ENCODE data around the gene SHE.
"Not testable (repeated sequence)": the region's sequence is repeated elsewhere in the genome, so short reads cannot be mapped to it uniquely, and the experiment has no call there.

SHE gene

GRCh38 chr1:154512760-154513159 lies 10.5 kb upstream of the SHE start:
- no peak for DNase-seq

GRCh38 chr1:154503898-154504297 lies 1.7 kb upstream of the SHE start:
- DNase-seq = no peak

GRCh38 chr1:154502744-154503115 lies 518 bp upstream of the SHE start:
- no peak for DNase-seq

GRCh38 chr1:154501423-154502065 lies 668 bp downstream of the SHE start:
- no peak for DNase-seq

DNA sequence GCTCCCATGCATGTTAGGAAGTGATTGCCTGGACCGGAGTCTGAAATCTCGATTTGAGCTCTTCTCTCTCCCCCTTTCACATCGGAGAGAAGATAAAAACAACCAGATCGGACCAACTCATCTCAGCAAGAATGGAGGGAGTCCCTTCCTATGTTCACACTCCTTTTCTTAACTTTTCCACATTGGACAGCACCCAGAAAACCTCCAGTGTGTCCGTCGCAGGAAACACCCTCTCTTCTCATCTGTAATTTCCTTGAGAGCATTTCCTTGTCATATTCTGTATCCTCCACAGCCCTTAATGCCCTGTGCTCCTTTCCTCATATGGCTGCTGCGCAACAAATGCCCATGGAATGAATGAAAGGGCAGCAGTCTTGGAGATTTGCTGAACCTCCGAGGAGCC lies 1.7 kb downstream of the SHE start:
- no peak for DNase-seq

DNA sequence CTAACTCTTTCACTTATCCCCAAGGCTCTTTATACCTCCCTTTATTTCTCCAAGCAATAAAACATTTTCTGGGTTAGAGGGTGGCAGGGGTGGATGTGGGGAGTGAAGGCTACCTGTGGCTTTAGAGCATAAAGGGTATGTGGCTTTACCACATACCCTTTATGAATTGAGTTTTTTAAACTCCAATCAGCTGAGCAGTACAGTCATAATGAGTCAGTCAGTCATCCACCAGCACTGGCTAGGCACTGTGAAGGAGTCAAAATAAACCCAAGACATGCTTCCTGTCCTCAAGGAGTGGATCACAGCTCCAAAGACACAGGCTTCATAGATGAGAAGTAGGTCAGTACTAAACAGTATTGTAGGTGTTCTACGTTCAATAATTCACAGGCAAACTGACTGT lies 2.8 kb downstream of the SHE start:
- DNase-seq = no peak

GRCh38 chr1:154497026-154497806 lies 5.0 kb downstream of the SHE start:
- DNase-seq = no peak

DNA sequence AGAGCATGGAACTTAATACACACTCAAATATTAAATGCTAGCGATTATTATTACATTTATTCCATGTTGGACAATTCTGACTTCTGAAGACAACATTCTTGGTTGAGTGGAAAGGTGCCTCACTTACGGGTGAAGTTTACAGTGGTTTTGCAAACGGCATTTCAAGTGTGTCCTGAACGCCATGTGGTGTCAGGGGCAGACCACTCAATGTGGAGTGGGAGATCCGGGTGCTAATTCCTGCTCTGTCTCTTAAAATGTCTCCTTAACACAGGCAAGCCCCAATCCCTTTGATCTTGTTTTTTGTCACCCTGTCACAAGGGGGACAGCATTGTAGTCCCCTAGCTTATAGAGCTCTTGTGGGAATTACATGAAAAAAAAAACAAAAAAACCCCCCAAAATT lies 5.8 kb downstream of the SHE start:
- no peak for DNase-seq

GRCh38 chr1:154495496-154496273 lies 6.5 kb downstream of the SHE start:
- no peak for DNase-seq

- no peak for DNase-seq
Observed at GRCh38 chr1:154493276-154493675, 8.9 kb downstream of the SHE start.

DNA sequence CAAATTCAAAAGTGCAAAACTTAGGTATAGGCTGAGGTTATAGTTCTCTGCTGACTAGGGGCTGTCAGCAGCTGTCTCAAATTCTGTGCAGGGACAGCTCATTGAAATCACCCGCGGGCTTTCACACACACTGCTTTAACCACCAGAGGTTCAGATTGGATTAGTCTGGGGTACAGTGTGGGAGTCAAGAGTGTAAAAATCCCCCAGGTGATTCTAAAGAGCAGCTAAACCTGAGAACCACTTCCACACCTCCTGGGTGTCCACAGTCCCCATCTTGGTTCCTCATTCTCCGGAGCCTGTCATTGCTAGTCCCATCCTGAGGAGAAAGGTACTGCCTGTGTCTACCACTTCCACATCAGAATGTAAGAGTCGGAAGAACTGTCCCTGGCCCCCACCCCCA lies 10.1 kb downstream of the SHE start:
- no peak for DNase-seq

GRCh38 chr1:154490317-154490716 lies 11.9 kb downstream of the SHE start:
- DNase-seq = no peak

GRCh38 chr1:154489695-154490274 lies 12.4 kb downstream of the SHE start:
- no peak for DNase-seq

DNA sequence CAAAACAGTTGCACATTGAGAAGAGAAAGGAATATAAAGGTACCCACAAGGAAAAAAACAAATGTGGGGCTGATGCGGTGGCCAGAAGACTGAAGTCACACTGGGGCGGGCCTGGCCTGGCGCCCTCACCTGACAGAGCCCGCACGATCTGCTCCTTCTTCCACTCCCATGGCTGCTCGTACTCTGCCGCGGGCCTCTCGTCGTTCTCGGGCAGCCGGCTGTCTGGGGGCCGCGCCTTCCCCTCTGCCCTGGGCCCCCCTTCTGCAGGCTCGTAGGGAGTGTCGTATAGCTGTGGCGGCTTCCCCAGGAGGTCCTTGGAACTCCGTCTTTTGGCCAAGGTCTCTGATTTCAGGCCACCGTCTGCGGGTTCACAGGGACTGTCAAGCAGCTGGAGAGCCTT lies 13.3 kb downstream of the SHE start:
- no peak for DNase-seq

DNA sequence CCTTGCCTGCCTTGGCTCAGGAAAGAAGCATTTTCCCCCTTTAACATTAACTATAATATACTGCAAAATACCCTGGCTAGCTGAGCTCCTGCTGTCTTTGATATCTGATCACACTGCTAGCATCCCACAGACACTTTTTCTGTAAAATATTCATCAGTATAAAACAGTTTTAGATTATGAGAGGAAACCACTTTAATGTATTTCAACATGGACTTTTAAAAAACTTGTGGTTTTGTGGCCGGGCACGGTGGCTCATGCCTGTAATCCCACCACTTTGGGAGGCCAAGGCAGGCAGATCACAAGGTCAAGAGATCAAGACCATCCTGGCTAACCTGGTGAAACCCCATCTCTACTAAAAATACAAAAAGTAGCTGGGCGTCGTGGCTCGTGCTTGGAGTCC lies 15.5 kb downstream of the SHE start:
- DNase-seq = not testable (repeated sequence)

GRCh38 chr1:154485910-154486496 lies 16.2 kb downstream of the SHE start:
- DNase-seq = no peak

DNA sequence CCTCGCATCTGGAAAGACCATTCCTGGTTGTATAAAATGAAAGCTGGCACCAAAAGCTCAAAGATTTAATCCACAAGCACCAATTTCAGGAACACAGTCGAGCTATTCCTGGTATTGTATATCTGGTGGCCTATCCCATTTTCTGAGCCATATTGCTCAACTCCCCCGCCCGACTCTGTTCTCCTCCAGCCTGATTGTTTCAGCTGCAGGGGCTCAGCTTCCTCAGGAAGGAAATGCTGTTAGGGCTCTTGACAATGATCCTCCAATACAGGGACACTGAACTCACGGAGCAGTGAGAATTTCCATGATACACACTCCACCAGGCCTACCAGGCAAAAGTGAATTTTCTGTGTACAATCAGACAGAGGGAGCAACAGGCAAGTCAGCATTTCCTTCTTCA lies 17.1 kb downstream of the SHE start:
- DNase-seq = no peak

DNA sequence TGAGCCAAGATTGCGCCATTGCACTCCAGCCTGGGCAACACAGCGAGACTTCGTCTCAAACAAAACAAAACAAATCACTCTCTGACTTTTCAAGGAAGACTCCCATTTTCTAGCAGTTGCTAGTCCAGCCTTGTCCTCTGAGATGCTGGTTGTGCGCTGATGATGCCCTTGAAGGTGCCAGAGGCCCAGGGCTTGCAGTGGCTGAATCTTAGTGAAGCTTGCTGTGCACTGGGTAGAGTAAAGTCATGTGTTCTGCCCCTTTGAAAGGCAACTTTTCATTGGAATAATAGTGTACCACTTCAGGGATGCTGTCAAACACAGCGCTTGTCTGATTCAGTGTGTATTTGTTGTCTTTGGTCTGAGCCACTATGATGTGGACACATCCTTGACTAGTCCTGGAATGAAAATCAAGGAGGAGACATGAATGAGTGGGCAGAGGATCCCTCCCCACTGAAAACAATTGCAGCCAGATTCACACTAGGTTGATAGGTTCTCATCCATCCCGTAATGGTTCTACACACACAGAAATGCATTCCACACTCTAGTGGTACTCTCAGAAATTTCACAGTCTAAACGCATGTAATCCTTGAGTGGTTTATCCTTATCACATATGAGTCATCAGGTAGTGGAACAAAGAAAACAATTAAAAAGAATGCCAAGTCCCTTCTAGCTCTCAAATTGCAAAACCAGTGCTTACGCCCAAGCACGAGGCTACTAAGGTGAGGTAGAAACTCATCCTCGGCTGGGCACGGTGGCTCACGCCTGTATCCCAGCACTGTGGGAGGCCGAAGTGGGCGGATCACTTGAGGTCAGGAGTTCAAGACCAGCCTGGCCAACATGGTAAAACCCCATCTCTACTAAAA lies 18.0 kb downstream of the SHE start:
- no peak for DNase-seq

- no peak for DNase-seq
Observed at GRCh38 chr1:154481053-154481452, 21.2 kb downstream of the SHE start.

- DNase-seq = peak; percentile 67
Observed at GRCh38 chr1:154479764-154480421, 22.3 kb downstream of the SHE start.

DNA sequence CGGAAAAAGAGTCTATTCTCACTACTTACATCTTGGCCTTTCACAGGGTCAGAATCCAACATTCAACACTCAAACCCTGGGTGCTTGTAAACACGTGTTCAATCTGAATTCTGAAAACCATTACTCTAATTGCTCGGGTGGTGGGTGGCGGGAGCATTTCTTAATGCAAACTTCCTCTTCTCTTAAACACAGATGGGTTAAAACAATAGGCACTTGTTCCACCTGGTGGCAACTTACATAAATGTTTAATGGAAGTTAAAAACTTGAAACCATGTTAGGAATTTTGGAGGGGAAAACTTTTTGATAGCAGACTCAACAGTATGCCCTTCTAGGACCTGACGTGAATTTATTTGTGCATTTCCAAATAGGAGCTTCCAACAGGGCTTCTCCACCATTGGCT lies 23.6 kb downstream of the SHE start:
- no peak for DNase-seq

DNA sequence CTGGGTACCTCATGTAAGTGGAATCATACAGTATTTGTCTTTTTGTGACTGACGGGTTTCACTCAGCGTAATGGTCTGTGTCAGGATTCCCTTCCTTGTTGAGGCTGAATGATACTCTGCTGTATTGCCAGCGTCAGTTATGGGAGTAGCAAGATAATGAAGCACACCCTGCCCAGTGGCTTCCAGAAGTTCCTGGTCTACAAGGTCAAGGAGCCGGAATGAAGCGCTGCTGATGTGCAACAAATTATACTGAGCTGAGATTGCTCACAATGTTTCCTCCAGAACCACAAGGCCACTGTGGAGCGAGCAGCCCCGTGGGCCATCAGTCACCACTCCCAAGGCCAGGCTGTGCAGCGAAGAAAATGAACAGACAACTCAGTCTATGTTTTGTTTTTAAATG lies 24.2 kb downstream of the SHE start:
- DNase-seq = no peak

Measured in NCI-H446 treated with DMSO at 0.1 percent for 48 hours (cell line).